Measurements from ENCODE around the gene ANKIB1. TPM values are rescaled to one million over a fixed set of nuclear protein-coding genes. Genes with fewer than 3 reads are reported as not detected.

Gene ANKIB1
- total RNA-seq, 1 donor from 2014 or later, result 50.1 TPM

- Histone ChIP-seq H3K27me3 (no peaks in the 10 kb centered on the region), H3K9me3 (no peaks in the 10 kb centered on the region), H3K4me3 (no peak overlapping the region), H3K27ac (no peak overlapping the region), H3K36me3 (peaks cover 35% of the 10 kb centered on the region), H3K4me1 (no peaks in the 10 kb centered on the region)
- DNase-seq (no peak), ATAC-seq (peak; percentile 54)
- intact Hi-C loops (cut with DNase I), result no loop called here
- TF ChIP-seq CTCF (IDR thresholded peaks at IDR 0.05), result no peak
These were observed 145.3 kb downstream of the ANKIB1 start for GRCh38 chr7:92391071-92391470.

GRCh38 chr7:92397542-92397941, 151.8 kb downstream of the ANKIB1 start:
- Histone ChIP-seq H3K4me1 (no peaks in the 10 kb centered on the region), H3K4me3 (no peak overlapping the region), H3K36me3 (peaks cover 53% of the 10 kb centered on the region), H3K27ac (no peak overlapping the region), H3K9me3 (no peaks in the 10 kb centered on the region), H3K27me3 (no peaks in the 10 kb centered on the region)
- no peak for TF ChIP-seq CTCF (IDR thresholded peaks at IDR 0.05)
- intact Hi-C loops (cut with DNase I), result no loop called here
- DNase-seq, result no peak
- ATAC-seq, result no peak

- no peak for TF ChIP-seq CTCF (IDR thresholded peaks at IDR 0.05)
- Histone ChIP-seq H3K9me3 (no peaks in the 10 kb centered on the region), H3K4me3 (no peak overlapping the region), H3K36me3 (peaks cover 47% of the 10 kb centered on the region), H3K27me3 (no peaks in the 10 kb centered on the region), H3K4me1 (no peaks in the 10 kb centered on the region), H3K27ac (no peak overlapping the region)
- DNase-seq (no peak), ATAC-seq (no peak)
- intact Hi-C loops (cut with DNase I), result no loop called here
These were observed 154.2 kb downstream of the ANKIB1 start for GRCh38 chr7:92400013-92400412.

GRCh38 chr7:92402920-92403759, 157.4 kb downstream of the ANKIB1 start:
- Histone ChIP-seq H3K27me3 (no peaks in the 10 kb centered on the region), H3K27ac (no peak overlapping the region), H3K36me3 (peaks cover 22% of the 10 kb centered on the region), H3K9me3 (no peaks in the 10 kb centered on the region), H3K4me1 (no peaks in the 10 kb centered on the region), H3K4me3 (no peak overlapping the region)
- no peak for TF ChIP-seq CTCF (IDR thresholded peaks at IDR 0.05)
- DNase-seq, result no peak
- intact Hi-C loops (cut with DNase I), result no loop called here
- ATAC-seq, result peak; percentile 73

- ATAC-seq, result no peak
- H3K36me3 ChIP-seq, result peaks cover 16% of the 10 kb centered on the region
- intact Hi-C loops (cut with DNase I), result no loop called here
These were observed 157.9 kb downstream of the ANKIB1 start for GRCh38 chr7:92403760-92404074.

More at GRCh38 chr7:92403760-92404074, 157.9 kb downstream of the ANKIB1 start:
- H3K27ac ChIP-seq, result no peak overlapping the region
- no peak overlapping the region for H3K4me3 ChIP-seq
- H3K27me3 ChIP-seq, result no peaks in the 10 kb centered on the region
- no peaks in the 10 kb centered on the region for H3K4me1 ChIP-seq
- DNase-seq, result no peak
- TF ChIP-seq CTCF (IDR thresholded peaks at IDR 0.05), result no peak
- no peaks in the 10 kb centered on the region for H3K9me3 ChIP-seq
